HepG2 (cell line): ENCODE results near the gene JADE3. TPM values are rescaled to one million over a fixed set of nuclear protein-coding genes. Genes with fewer than 3 reads are reported as not detected.

Experiments used
- ATAC-seq: fragments of 200-7000 bp; cut with Tn5 transposase; 3 replicates; pipeline ENCODE4 v1.9.1; 2020; ENCODE audit warnings: mild to moderate bottlenecking, moderate library complexity
- BruUV-seq: library from RNA; stranded (reverse); fragments of 400-500 nt; replicated peaks from 2 replicates; lab custom pipeline; 2021; lab: Mats Ljungman, UMichigan
- CTCF ChIA-PET: fragments of 300-600 bp; formaldehyde crosslinking; extraction: SDS; loops from one replicate; lab custom pipeline; 2021; ENCODE audit warnings: low total read pairs, inconsistent platforms, low intra/inter-chr PET ratio; lab: Yijun Ruan, JAX
- POLR2A ChIA-PET: fragments of 350-600 bp; sonication (Branson Sonifier 250); formaldehyde crosslinking; loops from one replicate; lab custom pipeline; 2020; ENCODE audit warnings: antibody characterized with exemption, inconsistent platforms; lab: Yijun Ruan, JAX
- DNase-seq: peaks from one replicate; pipeline ENCODE4 v3.0.0-alpha.2; 2015; ENCODE audit warnings: low spot score
- FAIRE-seq: peaks from 3 replicates; lab custom pipeline; 2011; peaks lifted over from hg19 to GRCh38; lab: Jason Lieb, UNC
- H2AFZ ChIP-seq: one replicate; pipeline ENCODE4 v1.6.1; 2011; ENCODE audit warnings: low read length, inconsistent platforms
- H3K27ac ChIP-seq: fragments of 300-600 bp; 3 replicates; pipeline ENCODE4 v1.8.0; 2011; ENCODE audit warnings: mixed run types, mild to moderate bottlenecking, mixed read lengths, low read length, inconsistent platforms; ENCODE audit not compliant: insufficient read depth; ENCODE audit errors: extremely low read length
- H3K27me3 ChIP-seq, 2 experiments: fragments of 200-600 bp in 1 of 2; 2 replicates in 1 of 2; 3 replicates in 1 of 2; pipeline versions ENCODE4 v1.6.0 to v1.8.0; 2011; ENCODE audit warnings: low read length in 2 of 2, mild to moderate bottlenecking in 2 of 2, moderate library complexity in 2 of 2, inconsistent platforms in 1 of 2; ENCODE audit not compliant: insufficient read depth in 2 of 2, control insufficient read depth in 1 of 2
- H3K36me3 ChIP-seq, 2 experiments: fragments of 200-600 bp in 1 of 2; replicated peaks in 1 of 2; 2 replicates in 1 of 2; 3 replicates in 1 of 2; pipeline versions ENCODE4 v1.5.1 to v1.8.0; 2011; ENCODE audit warnings: low read length in 2 of 2, inconsistent platforms in 1 of 2; ENCODE audit not compliant: insufficient read depth in 2 of 2, control insufficient read depth in 1 of 2
- H3K4me1 ChIP-seq: 2 replicates; pipeline ENCODE4 v1.5.1; 2012; ENCODE audit warnings: low read length, inconsistent platforms; ENCODE audit not compliant: insufficient read depth
- H3K4me2 ChIP-seq: 2 replicates; pipeline ENCODE4 v1.6.0; 2011; ENCODE audit warnings: low read depth, low read length, inconsistent platforms
- H3K4me3 ChIP-seq, 3 experiments: fragments of 200-600 bp in 1 of 3; sonication (generic), shearing (Covaris generic) in 1 of 3; replicated peaks in 1 of 3; 2 replicates each; pipeline ENCODE4 v1.5.1; 2011 to 2016; ENCODE audit warnings: low read length in 3 of 3, inconsistent platforms in 2 of 3, low read depth in 2 of 3, mild to moderate bottlenecking in 2 of 3, control low read depth in 1 of 3, mixed read lengths in 1 of 3; ENCODE audit not compliant: insufficient read depth in 1 of 3
- H3K79me2 ChIP-seq: one replicate; pipeline ENCODE4 v1.6.1; 2011; ENCODE audit warnings: low read length, inconsistent platforms; ENCODE audit not compliant: insufficient read depth
- H3K9ac ChIP-seq: 2 replicates; pipeline ENCODE4 v1.6.0; 2011; ENCODE audit warnings: mild to moderate bottlenecking, low read depth, low read length, inconsistent platforms; ENCODE audit not compliant: insufficient read depth
- H3K9me3 ChIP-seq: 2 replicates; pipeline ENCODE4 v1.5.1; 2012; ENCODE audit warnings: mild to moderate bottlenecking, low read length
- H4K20me1 ChIP-seq: 2 replicates; pipeline ENCODE4 v1.6.0; 2011; ENCODE audit warnings: inconsistent platforms, mild to moderate bottlenecking, low read length, moderate library complexity; ENCODE audit not compliant: insufficient read depth
- ATRX ChIP-seq: sonication (generic); formaldehyde crosslinking; IDR thresholded peaks from 2 replicates; pipeline ENCODE4 v1.4.0; 2020; ENCODE audit warnings: missing genetic modification reagents, borderline replicate concordance
- GPN1 ChIP-seq: sonication (generic); formaldehyde crosslinking; IDR thresholded peaks from 2 replicates; pipeline ENCODE4 v1.5.1; 2020; ENCODE audit warnings: missing genetic modification reagents, borderline replicate concordance
- GRHL1 ChIP-seq: sonication (generic); formaldehyde crosslinking; conservative IDR thresholded peaks from 2 replicates; pipeline ENCODE4 v1.8.0; 2022; ENCODE audit warnings: missing genetic modification reagents
- SETDB1 ChIP-seq: sonication (generic); formaldehyde crosslinking; IDR thresholded peaks from 2 replicates; pipeline ENCODE4 v1.5.1; 2020; ENCODE audit warnings: missing genetic modification reagents, mild to moderate bottlenecking, borderline replicate concordance
- ZMAT3 ChIP-seq: sonication (generic); formaldehyde crosslinking; conservative IDR thresholded peaks from 2 replicates; pipeline ENCODE4 v1.7.0; 2021; ENCODE audit warnings: missing genetic modification reagents
- ZNF230 ChIP-seq: sonication (generic); formaldehyde crosslinking; IDR thresholded peaks from 2 replicates; pipeline ENCODE4 v1.4.0; 2020; ENCODE audit warnings: mild to moderate bottlenecking, missing genetic modification reagents
- ZNF710 ChIP-seq: sonication (generic); formaldehyde crosslinking; IDR thresholded peaks from 2 replicates; pipeline ENCODE4 v1.5.0; 2020; ENCODE audit warnings: mild to moderate bottlenecking, missing genetic modification reagents, borderline replicate concordance
- WGBS: methylation state at CpG from one replicate; pipeline ENCODE4 v1.1.6; 2017; ENCODE audit warnings: low lambda C conversion rate; 5-methylcytosine and 5-hydroxymethylcytosine counted together
- in situ Hi-C: cut with HindIII; loops from 2 replicates; pipeline ENCODE4 v1.10.0; 2017; ENCODE audit warnings: low pct_unique_long_range_greater_than_20kb; ENCODE audit not compliant: extremely low pct_ligation_motif_present
- intact Hi-C: fragments of 100-400 bp; cut with micrococcal nuclease; formaldehyde crosslinking; loops from one replicate; pipeline ENCODE4 v1.10.0; 2022; ENCODE audit not compliant: unreplicated experiment
- polyA plus RNA-seq, 8 experiments: library from polyadenylated mRNA; depleted of rRNA in 3 of 8; stranded (reverse) in 7 of 8; unstranded in 1 of 8; fragments of >200 nt; fragmentation: Illumina TruSeq in 4 of 8; extraction: Trizol in 4 of 8; gene quantifications; 2 replicates each; pipeline versions ENCODE4 v1.2.1 to v1.2.3, GENCODE V29; 2011 to 2016; ENCODE audit warnings: low read depth in 4 of 8, missing spikeins in 1 of 8, mixed read lengths in 1 of 8; ENCODE audit not compliant: insufficient read depth in 1 of 8
- total RNA-seq, 5 experiments: library from RNA; depleted of rRNA; stranded (reverse); fragments of >200 nt; fragmentation: Illumina TruSeq; extraction: Trizol; gene quantifications; 2 replicates each; pipeline ENCODE4 v1.2.3, GENCODE V29; 2016; ENCODE audit warnings: low read depth in 1 of 5
- TF ChIP-seq, protein P1 (sequence below): sonication (generic); formaldehyde crosslinking; conservative IDR thresholded peaks from 2 replicates; pipeline ENCODE4 v1.4.0; 2020; ENCODE audit warnings: missing genetic modification reagents
- TF ChIP-seq, protein P2 (sequence below): sonication (generic); formaldehyde crosslinking; IDR thresholded peaks from 2 replicates; pipeline ENCODE4 v1.5.0; 2020; ENCODE audit warnings: missing genetic modification reagents, mild to moderate bottlenecking, borderline replicate concordance

The JADE3 gene
- total and polyA plus RNA-seq, 2 of the 13 experiments (the other 11 are each of a cell fraction or from before 2014, with no cell fraction given), result 7.7 to 7.8 TPM

DNA sequence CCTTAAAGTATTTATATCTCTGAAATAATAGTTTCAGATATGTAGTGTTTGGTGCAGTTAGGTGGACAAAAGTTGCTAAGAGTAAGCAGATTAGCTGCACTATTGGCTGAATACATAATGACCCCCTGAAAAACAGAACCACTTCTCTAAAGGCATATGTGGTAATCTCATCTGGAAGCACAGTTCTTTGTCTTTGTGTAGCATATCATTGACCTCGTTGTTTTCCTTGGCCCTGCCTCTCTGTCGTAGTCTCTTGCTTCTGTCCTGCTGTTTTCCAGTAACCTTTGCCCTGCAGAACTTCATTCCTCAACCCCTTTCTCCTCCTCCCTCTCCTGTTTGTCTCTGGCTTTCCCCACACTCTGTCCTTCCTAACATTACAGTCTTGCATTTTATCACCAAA lies 41.4 kb downstream of the JADE3 start (continued):
- TF ChIP-seq ATRX (no peak), ZNF230 (CRISPR knock-in tag) (no peak), ZNF710 (CRISPR knock-in tag) (peak; percentile 93)
- TF ChIP-seq, protein P1, sequence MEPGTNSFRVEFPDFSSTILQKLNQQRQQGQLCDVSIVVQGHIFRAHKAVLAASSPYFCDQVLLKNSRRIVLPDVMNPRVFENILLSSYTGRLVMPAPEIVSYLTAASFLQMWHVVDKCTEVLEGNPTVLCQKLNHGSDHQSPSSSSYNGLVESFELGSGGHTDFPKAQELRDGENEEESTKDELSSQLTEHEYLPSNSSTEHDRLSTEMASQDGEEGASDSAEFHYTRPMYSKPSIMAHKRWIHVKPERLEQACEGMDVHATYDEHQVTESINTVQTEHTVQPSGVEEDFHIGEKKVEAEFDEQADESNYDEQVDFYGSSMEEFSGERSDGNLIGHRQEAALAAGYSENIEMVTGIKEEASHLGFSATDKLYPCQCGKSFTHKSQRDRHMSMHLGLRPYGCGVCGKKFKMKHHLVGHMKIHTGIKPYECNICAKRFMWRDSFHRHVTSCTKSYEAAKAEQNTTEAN (CRISPR knock-in tag), result no peak
- TF ChIP-seq, protein P2, sequence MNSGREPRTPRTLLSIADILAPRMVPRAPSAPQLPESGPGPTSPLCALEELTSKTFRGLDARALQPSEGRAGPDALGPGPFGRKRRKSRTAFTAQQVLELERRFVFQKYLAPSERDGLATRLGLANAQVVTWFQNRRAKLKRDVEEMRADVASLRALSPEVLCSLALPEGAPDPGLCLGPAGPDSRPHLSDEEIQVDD (CRISPR knock-in tag), result no peak

- ATAC-seq, result no peak
- Histone ChIP-seq H3K9ac (no peak overlapping the region), H3K9me3 (no peaks in the 10 kb centered on the region), H3K4me3 (no peak overlapping the region), H3K27me3 (no peaks in the 10 kb centered on the region), H3K36me3 (no peaks in the 10 kb centered on the region), H4K20me1 (no peaks in the 10 kb centered on the region), H2AFZ (no peak overlapping the region), H3K79me2 (peaks cover 44% of the 10 kb centered on the region), H3K4me1 (peaks cover 64% of the 10 kb centered on the region), H3K4me2 (no peak overlapping the region), H3K27ac (no peak overlapping the region)
- intact Hi-C loops, result no loop called here
- no CpG with 5 or more reads among the region's 2 CpGs for whole genome bisulfite sequencing
- DNase-seq, result no peak
- TF ChIP-seq GPN1 (CRISPR knock-in tag) (no peak), GRHL1 (CRISPR knock-in tag) (no peak), SETDB1 (no peak), ZMAT3 (CRISPR knock-in tag) (no peak)
- in situ Hi-C loops, result no loop called here
- FAIRE-seq, result no peak
- ChIA-PET POLR2A (no interaction called here), CTCF (no interaction called here)
- BruUV-seq, result no TSS peak
These were observed 42.5 kb downstream of the JADE3 start for GRCh38 chrX:46954716-46955115.
